Psoas muscle (tissue), 8 donors: ENCODE measurements around the gene EIF3F. TPM values are rescaled to one million over a fixed set of nuclear protein-coding genes. Genes with fewer than 3 reads are reported as not detected.

Experiments
- ATAC-seq, 4 donors: fragments of 200-7000 bp; cut with Tn5 transposase; one replicate each; pipeline ENCODE4 v1.9.1; 2020; ENCODE audit warnings: moderate library complexity in 3 of 4, mild to moderate bottlenecking in 2 of 4
- DNase-seq, 2 donors: peaks; one replicate each; pipeline ENCODE4 v3.0.0-alpha.2; 2020
- H3K27ac ChIP-seq: fragments of 200-600 bp; one replicate; pipeline ENCODE4 v1.8.0; 2022
- H3K27me3 ChIP-seq, 3 donors: fragments of 200-600 bp in 1 of 3; one replicate each; pipeline versions ENCODE4 v1.6.1 to v1.8.0; 2013 to 2022; ENCODE audit warnings: low read length in 2 of 3, mild to moderate bottlenecking in 2 of 3, moderate library complexity in 1 of 3; ENCODE audit not compliant: insufficient read depth in 3 of 3
- H3K36me3 ChIP-seq, 2 donors: fragments of 200-600 bp in 1 of 2; one replicate each; pipeline versions ENCODE4 v1.6.1 to v1.8.0; 2013 to 2022; ENCODE audit warnings: low read depth in 1 of 2, mild to moderate bottlenecking in 1 of 2, moderate library complexity in 1 of 2; ENCODE audit not compliant: insufficient read depth in 1 of 2
- H3K4me1 ChIP-seq: fragments of 200-600 bp; one replicate; pipeline ENCODE4 v1.8.0; 2022
- H3K4me3 ChIP-seq: fragments of 200-600 bp; one replicate; pipeline ENCODE4 v1.8.0; 2022; ENCODE audit warnings: mild to moderate bottlenecking
- H3K9me3 ChIP-seq: fragments of 200-600 bp; one replicate; pipeline ENCODE4 v1.8.0; 2022
- CTCF ChIP-seq: fragments of 200-600 bp; IDR thresholded peaks from one replicate; pipeline ENCODE4 v1.8.0; 2022; ENCODE audit warnings: antibody characterized with exemption
- WGBS, 3 donors: extraction: QIAGEN DNeasy Blood & Tissue Kit; methylation state at CpG; one replicate each; pipeline versions ENCODE4 v1.1.6 to v1.1.7; 2013; 5-methylcytosine and 5-hydroxymethylcytosine counted together
- intact Hi-C, 2 donors: fragments of 100-400 bp; cut with DNase I; formaldehyde crosslinking; loops; one replicate each; pipeline versions ENCODE4 v1.11.0 to v1.14.2; 2022
- polyA plus RNA-seq, 3 donors: library from polyadenylated mRNA; stranded (reverse); fragments of 200-250 nt; gene quantifications; one replicate each; pipeline ENCODE4 v1.2.3, GENCODE V29; 2013
- total RNA-seq, 4 donors: library from RNA; stranded (reverse); fragmentation: NEBNext Ultra II Directional in 2 of 4; extraction: Animal tissue kit (Norgen Biotek cat#: 25700) in 2 of 4; gene quantifications; one replicate each; pipeline versions ENCODE4 v1.2.1 to v1.2.4, GENCODE V29; 2021 to 2023
- donor health status: healthy with polysubstance abuse.
- donor health status: DM: no; HTN: no; CAD: no; lungs with moderate emphysema.
- donor health status: Bipolar disorder and iron deficiency.
- donor health status: healthy.
- donor health status: DM: yes; HTN: yes; CAD: no.
- donor health status: DM: no; HTN: no; CAD: no.
- donor health status: DM: no; HTN: no; CAD: no.
- donor health status: DM: yes; HTN: yes; CAD: no.

The EIF3F gene
- total and polyA plus RNA-seq, 7 donors, result 149 to 539 (median 208) TPM

DNA sequence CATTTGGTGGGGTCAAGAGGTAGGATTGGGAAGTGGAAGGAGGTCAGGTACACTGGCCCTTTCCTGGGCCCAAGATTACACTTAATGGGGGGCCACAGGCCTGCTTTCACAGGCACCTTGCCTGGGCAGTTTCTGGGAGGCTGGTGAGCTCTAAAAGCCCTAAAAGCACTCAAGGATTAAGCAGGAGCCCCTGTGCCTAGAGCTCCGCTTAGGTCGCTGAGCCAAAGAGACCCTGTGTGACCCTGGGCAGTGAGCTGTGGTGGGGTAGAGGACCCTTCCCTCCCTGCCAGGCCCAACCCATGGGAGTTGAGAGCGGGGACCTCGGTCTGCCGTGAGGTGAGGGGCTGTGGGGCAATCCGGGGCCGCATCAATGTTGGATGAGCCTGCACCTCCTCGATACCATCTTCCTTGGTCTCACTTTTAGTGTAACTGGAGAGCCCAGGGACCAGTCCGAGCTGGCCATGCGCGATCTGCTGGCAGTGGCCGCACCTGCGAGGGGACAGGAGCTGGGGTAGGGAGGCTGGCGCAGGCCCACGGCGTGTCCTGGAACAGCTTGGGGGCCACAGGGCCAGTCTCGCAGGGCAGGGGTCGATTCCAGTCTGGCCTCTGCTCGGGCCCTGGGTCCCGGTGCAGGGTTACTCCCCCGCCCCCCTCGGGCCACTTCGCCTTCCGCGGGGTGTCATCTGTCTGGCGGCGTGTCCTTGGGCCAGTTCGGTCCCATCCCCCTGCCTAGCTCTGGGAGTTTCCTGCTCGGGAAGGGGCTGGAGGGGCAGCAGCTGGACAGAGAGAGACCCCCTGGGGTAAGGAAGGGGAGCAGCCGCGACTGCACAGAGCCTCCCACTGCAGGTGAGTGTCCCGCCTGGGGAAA is 44.3 kb downstream of the EIF3F start:
- no peaks in the 10 kb centered on the region for H3K4me1 ChIP-seq
- DNase-seq (no peak), ATAC-seq (no peak)
- intact Hi-C loops, result loop anchor here (2.0 to 5.0 kb wide), 5 partner anchors 25 to 69 kb away; no protein-coding TSS in a partner anchor
- peaks cover 0 to 2% (median 0%) of the 10 kb centered on the region in 3 donors for H3K27me3 ChIP-seq
- H3K27ac ChIP-seq, result no peak overlapping the region
- no peak for TF ChIP-seq CTCF
- H3K9me3 ChIP-seq, result no peaks in the 10 kb centered on the region
- H3K36me3 ChIP-seq, result no peaks in the 10 kb centered on the region
- H3K4me3 ChIP-seq, result no peak overlapping the region
- 73 to 74% (median 74%) methylated on average over 27 to 32 of the region's 32 CpGs for WGBS, 3 donors

- peaks cover 0 to 2% (median 0%) of the 10 kb centered on the region in 3 donors for H3K27me3 ChIP-seq
- ATAC-seq (no peak), DNase-seq (no peak)
- no peaks in the 10 kb centered on the region for H3K4me1 ChIP-seq
- no peaks in the 10 kb centered on the region for H3K36me3 ChIP-seq
- TF ChIP-seq CTCF, result no peak
- no peak overlapping the region for H3K27ac ChIP-seq
- no peak overlapping the region for H3K4me3 ChIP-seq
- WGBS, 3 donors, result 79 to 86% (median 84%) methylated on average over 10 of the region's 10 CpGs
- H3K9me3 ChIP-seq, result no peaks in the 10 kb centered on the region
- intact Hi-C loops, result loop anchor here (2.0 to 5.0 kb wide), 5 partner anchors 25 to 69 kb away; no protein-coding TSS in a partner anchor
Measured at GRCh38 chr11:8032122-8032521, 45.0 kb downstream of the EIF3F start.

DNA sequence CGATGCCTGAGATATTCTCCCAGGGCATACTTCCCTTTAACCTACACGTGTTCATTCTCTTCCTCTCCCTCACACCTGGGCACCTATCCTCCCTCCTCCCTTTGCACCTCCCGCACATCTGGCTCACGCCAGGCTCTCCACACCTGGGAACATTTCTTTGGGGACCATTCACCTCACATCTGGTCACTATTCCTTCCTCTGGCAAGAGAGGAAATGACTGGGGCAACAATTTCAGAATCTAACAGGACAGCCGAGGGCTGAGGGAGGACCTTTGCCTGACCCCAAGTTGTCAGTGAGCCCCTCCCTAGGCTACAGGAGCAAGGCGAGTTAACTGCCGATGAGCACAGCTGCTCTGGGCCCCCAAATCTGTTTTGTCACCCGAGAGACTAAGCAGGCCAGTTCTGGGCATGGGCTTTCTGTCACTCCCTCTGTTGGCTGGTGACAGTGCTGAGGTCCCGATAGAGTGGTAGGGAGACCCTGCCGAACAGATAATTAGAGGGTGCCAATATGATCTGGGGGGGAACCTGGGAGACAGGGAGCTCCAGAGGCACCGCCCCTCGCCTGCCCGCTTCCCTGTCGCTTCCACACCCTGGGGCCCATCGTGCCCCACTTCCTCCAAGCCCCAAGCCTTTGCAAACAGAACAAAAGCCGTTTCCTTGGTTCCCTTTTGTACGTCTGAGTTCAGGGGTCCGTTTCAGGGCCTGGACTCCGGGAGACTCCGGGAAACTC is 45.6 kb downstream of the EIF3F start:
- intact Hi-C loops, result loop anchor here (1.0 to 5.0 kb wide), 6 partner anchors 26 to 68 kb away; no protein-coding TSS in a partner anchor

More for the DNA sequence above, 45.6 kb downstream of the EIF3F start:
- ATAC-seq (peak in 1 of 4 donors; percentile 27), DNase-seq (no peak)
- Histone ChIP-seq H3K36me3 (no peaks in the 10 kb centered on the region), H3K27me3 (peaks cover 0 to 2% (median 0%) of the 10 kb centered on the region in 3 donors), H3K27ac (no peak overlapping the region), H3K4me3 (no peak overlapping the region), H3K4me1 (no peaks in the 10 kb centered on the region), H3K9me3 (no peaks in the 10 kb centered on the region)
- WGBS, 3 donors, result 31 to 34% (median 32%) methylated on average over 16 to 20 of the region's 20 CpGs
- no peak for TF ChIP-seq CTCF
